Osteoblast (primary cell): ENCODE results near the gene CALCR. TPM values are rescaled to one million over a fixed set of nuclear protein-coding genes. Genes with fewer than 3 reads are reported as not detected.

ENCODE experiments used
- DNase-seq: peaks from one replicate; pipeline ENCODE4 v3.0.0; 2011; ENCODE audit warnings: low spot score, mixed read lengths; ENCODE audit not compliant: insufficient read length; ENCODE audit errors: missing footprints
- H2AFZ ChIP-seq: 2 replicates; pipeline ENCODE4 v1.6.0; 2011; ENCODE audit warnings: mild to moderate bottlenecking, low read length
- H3K27ac ChIP-seq: 2 replicates; pipeline ENCODE4 v1.5.1; 2011; ENCODE audit warnings: mild to moderate bottlenecking, low read depth, low read length, moderate library complexity
- H3K27me3 ChIP-seq: 2 replicates; pipeline ENCODE4 v1.6.0; 2012; ENCODE audit warnings: mild to moderate bottlenecking, control low read depth, inconsistent platforms, low read length, moderate library complexity; ENCODE audit not compliant: insufficient read depth
- H3K36me3 ChIP-seq: 2 replicates; pipeline ENCODE4 v1.5.1; 2011; ENCODE audit warnings: mild to moderate bottlenecking, low read length, control low read depth, moderate library complexity; ENCODE audit not compliant: insufficient read depth
- H3K4me1 ChIP-seq: 2 replicates; pipeline ENCODE4 v1.5.1; 2011; ENCODE audit warnings: mild to moderate bottlenecking, low read length, control low read depth, moderate library complexity; ENCODE audit not compliant: insufficient read depth
- H3K4me2 ChIP-seq: 2 replicates; pipeline ENCODE4 v1.6.0; 2011; ENCODE audit warnings: mild to moderate bottlenecking, low read length; ENCODE audit not compliant: insufficient read depth
- H3K4me3 ChIP-seq: fragments of 200-600 bp; sonication (generic); 3 replicates; pipeline ENCODE4 v1.5.1; 2012; ENCODE audit warnings: mild to moderate bottlenecking, low read length, inconsistent platforms; ENCODE audit not compliant: insufficient read depth
- H3K79me2 ChIP-seq: 2 replicates; pipeline ENCODE4 v1.6.0; 2012; ENCODE audit warnings: mild to moderate bottlenecking, low read length, control low read depth, inconsistent platforms; ENCODE audit not compliant: insufficient read depth
- H3K9me3 ChIP-seq: 2 replicates; pipeline ENCODE4 v1.5.1; 2011; ENCODE audit warnings: low read depth, low read length, control low read depth
- H4K20me1 ChIP-seq: 2 replicates; pipeline ENCODE4 v1.6.0; 2012; ENCODE audit warnings: mild to moderate bottlenecking, low read length, control low read depth; ENCODE audit not compliant: insufficient read depth
- CTCF ChIP-seq: IDR thresholded peaks from 2 replicates; pipeline ENCODE4 v1.5.1; 2011; ENCODE audit warnings: mild to moderate bottlenecking, low read depth, low read length, moderate library complexity; ENCODE audit errors: extremely low read depth
- total RNA-seq: library from RNA; depleted of rRNA; stranded (reverse); fragments of >200 nt; gene quantifications from 2 replicates; pipeline ENCODE4 v1.2.3, GENCODE V29; 2012

CALCR gene
- total RNA-seq, 1 donor, result not detected

GRCh38 chr7:93409324-93409723 is 165.2 kb downstream of the CALCR start:
- no peaks in the 10 kb centered on the region for H3K79me2 ChIP-seq
- DNase-seq, result no peak
- H3K27ac ChIP-seq, result no peak overlapping the region
- H3K27me3 ChIP-seq, result no peaks in the 10 kb centered on the region
- TF ChIP-seq CTCF, result no peak
- H2AFZ ChIP-seq, result no peak overlapping the region
- H4K20me1 ChIP-seq, result no peaks in the 10 kb centered on the region
- H3K4me2 ChIP-seq, result no peak overlapping the region
- no peaks in the 10 kb centered on the region for H3K9me3 ChIP-seq
- H3K4me3 ChIP-seq, result no peak overlapping the region
- no peaks in the 10 kb centered on the region for H3K4me1 ChIP-seq
- no peaks in the 10 kb centered on the region for H3K36me3 ChIP-seq

GRCh38 chr7:93407239-93407638 is 167.3 kb downstream of the CALCR start:
- H3K4me3 ChIP-seq, result no peak overlapping the region
- TF ChIP-seq CTCF, result no peak
- no peaks in the 10 kb centered on the region for H3K27me3 ChIP-seq
- H3K27ac ChIP-seq, result no peak overlapping the region
- H3K79me2 ChIP-seq, result no peaks in the 10 kb centered on the region
- no peaks in the 10 kb centered on the region for H3K36me3 ChIP-seq
- H3K4me2 ChIP-seq, result no peak overlapping the region
- no peaks in the 10 kb centered on the region for H3K4me1 ChIP-seq
- no peaks in the 10 kb centered on the region for H4K20me1 ChIP-seq
- H2AFZ ChIP-seq, result no peak overlapping the region
- no peak for DNase-seq
- no peaks in the 10 kb centered on the region for H3K9me3 ChIP-seq

GRCh38 chr7:93402944-93403343 is 171.6 kb downstream of the CALCR start:
- H3K27ac ChIP-seq, result no peak overlapping the region
- H3K4me1 ChIP-seq, result no peaks in the 10 kb centered on the region
- H3K4me2 ChIP-seq, result no peak overlapping the region
- no peak overlapping the region for H3K4me3 ChIP-seq
- no peak for TF ChIP-seq CTCF
- no peak for DNase-seq
- peaks cover 8% of the 10 kb centered on the region for H3K27me3 ChIP-seq
- H3K36me3 ChIP-seq, result no peaks in the 10 kb centered on the region
- no peak overlapping the region for H2AFZ ChIP-seq
- no peaks in the 10 kb centered on the region for H4K20me1 ChIP-seq
- H3K9me3 ChIP-seq, result no peaks in the 10 kb centered on the region
- H3K79me2 ChIP-seq, result no peaks in the 10 kb centered on the region

- H3K79me2 ChIP-seq, result no peaks in the 10 kb centered on the region
- no peaks in the 10 kb centered on the region for H3K36me3 ChIP-seq
- H2AFZ ChIP-seq, result no peak overlapping the region
- H3K27ac ChIP-seq, result no peak overlapping the region
- H3K4me1 ChIP-seq, result no peaks in the 10 kb centered on the region
- H3K27me3 ChIP-seq, result peaks cover 8% of the 10 kb centered on the region
- no peaks in the 10 kb centered on the region for H4K20me1 ChIP-seq
- H3K9me3 ChIP-seq, result no peaks in the 10 kb centered on the region
- no peak for TF ChIP-seq CTCF
- no peak overlapping the region for H3K4me3 ChIP-seq
- no peak overlapping the region for H3K4me2 ChIP-seq
- no peak for DNase-seq
Measured at GRCh38 chr7:93399642-93400041, 174.9 kb downstream of the CALCR start.
